WTC11 (cell line): ENCODE results near the gene TTI1. TPM values are rescaled to one million over a fixed set of nuclear protein-coding genes. Genes with fewer than 3 reads are reported as not detected.

Experiments
- ATAC-seq: fragments of 200-7000 bp; cut with Tn5 transposase; 2 replicates; pipeline ENCODE4 v1.10.0; 2021; ENCODE audit warnings: mild to moderate bottlenecking, moderate library complexity
- CTCF ChIA-PET: fragments of 300-600 bp; sonication (Branson Sonifier 250); formaldehyde crosslinking; loops from one replicate; lab custom pipeline; 2021; ENCODE audit warnings: antibody characterized with exemption; lab: Charles Lee
- POLR2A ChIA-PET: fragments of 350-600 bp; sonication (Branson Sonifier 250); formaldehyde crosslinking; loops from one replicate; lab custom pipeline; 2021; ENCODE audit warnings: antibody characterized with exemption; lab: Charles Lee
- DNase-seq: peaks from one replicate; pipeline ENCODE4 v3.0.0; 2021; ENCODE audit warnings: low spot score
- H3K27ac Mint-ChIP-seq: 2 replicates; pipeline ENCODE4 v1.8.0; 2021; ENCODE audit warnings: mixed read lengths
- H3K27me3 Mint-ChIP-seq: 2 replicates; pipeline ENCODE4 v1.8.0; 2021; ENCODE audit warnings: low read depth, mild to moderate bottlenecking, moderate library complexity, mixed read lengths
- H3K36me3 Mint-ChIP-seq: 2 replicates; pipeline ENCODE4 v1.8.0; 2021; ENCODE audit warnings: mixed read lengths
- H3K4me1 Mint-ChIP-seq: 2 replicates; pipeline ENCODE4 v1.8.0; 2022; ENCODE audit warnings: mixed read lengths
- H3K4me3 Mint-ChIP-seq: 2 replicates; pipeline ENCODE4 v1.8.0; 2021; ENCODE audit warnings: mild to moderate bottlenecking, moderate library complexity, mixed read lengths
- H3K9me3 Mint-ChIP-seq: 2 replicates; pipeline ENCODE4 v1.8.0; 2021; ENCODE audit warnings: mixed read lengths
- ESRRA ChIP-seq: sonication (generic); formaldehyde crosslinking; IDR thresholded peaks from 2 replicates; pipeline ENCODE4 v1.8.1; 2022; ENCODE audit warnings: mild to moderate bottlenecking, missing genetic modification reagents, borderline replicate concordance
- GABPB1 ChIP-seq: sonication (generic); formaldehyde crosslinking; IDR thresholded peaks from 2 replicates; pipeline ENCODE4 v1.8.1; 2023; ENCODE audit warnings: mild to moderate bottlenecking, missing genetic modification reagents
- RORB ChIP-seq: fragments of 250-450 bp; sonication (Bioruptor Pico); IDR thresholded peaks from 2 replicates; pipeline ENCODE4 v1.9.0; 2021; ENCODE audit warnings: mild to moderate bottlenecking
- SMAD3 ChIP-seq: sonication (generic); formaldehyde crosslinking; IDR thresholded peaks from 2 replicates; pipeline ENCODE4 v1.8.0; 2022; ENCODE audit warnings: missing genetic modification reagents, mild to moderate bottlenecking, borderline replicate concordance
- SMAD4 ChIP-seq: sonication (generic); formaldehyde crosslinking; IDR thresholded peaks from 2 replicates; pipeline ENCODE4 v1.8.0; 2022; ENCODE audit warnings: mild to moderate bottlenecking, missing genetic modification reagents
- TCF7 ChIP-seq: sonication (generic); formaldehyde crosslinking; IDR thresholded peaks from 2 replicates; pipeline ENCODE4 v1.8.0; 2022; ENCODE audit warnings: mild to moderate bottlenecking, low read depth, missing genetic modification reagents, moderate library complexity
- ZBTB21 ChIP-seq: sonication (generic); formaldehyde crosslinking; IDR thresholded peaks from 2 replicates; pipeline ENCODE4 v1.8.1; 2023; ENCODE audit warnings: mild to moderate bottlenecking, missing genetic modification reagents, borderline replicate concordance
- ZNF138 ChIP-seq: sonication (generic); formaldehyde crosslinking; conservative IDR thresholded peaks from 2 replicates; pipeline ENCODE4 v1.8.1; 2022; ENCODE audit warnings: mild to moderate bottlenecking, moderate library complexity, missing genetic modification reagents
- ZNF232 ChIP-seq: sonication (generic); formaldehyde crosslinking; IDR thresholded peaks from 2 replicates; pipeline ENCODE4 v1.8.0; 2022; ENCODE audit warnings: mild to moderate bottlenecking, missing genetic modification reagents
- ZNF263 ChIP-seq: sonication (generic); formaldehyde crosslinking; IDR thresholded peaks from 2 replicates; pipeline ENCODE4 v1.8.1; 2022; ENCODE audit warnings: low read depth, mild to moderate bottlenecking, moderate library complexity, missing genetic modification reagents
- ZNF396 ChIP-seq: fragments of 250-450 bp; sonication (Bioruptor Pico); IDR thresholded peaks from 2 replicates; pipeline ENCODE4 v1.8.0; 2021; ENCODE audit warnings: mild to moderate bottlenecking, moderate library complexity, borderline replicate concordance
- total RNA-seq: library from RNA; stranded (reverse); gene quantifications from 3 replicates; pipeline ENCODE4 v1.2.3, GENCODE V29; 2021
- TF ChIP-seq, protein P1 (sequence below): fragments of 250-450 bp; sonication (Bioruptor Pico); IDR thresholded peaks from 2 replicates; pipeline ENCODE4 v1.9.0; 2021; ENCODE audit warnings: mild to moderate bottlenecking
- TF ChIP-seq, protein P2 (sequence below): fragments of 250-450 bp; sonication (Bioruptor Pico); IDR thresholded peaks from 2 replicates; pipeline ENCODE4 v2.1.2; 2022; ENCODE audit warnings: mild to moderate bottlenecking, moderate library complexity
- TF ChIP-seq, protein P3 (sequence below): sonication (generic); formaldehyde crosslinking; IDR thresholded peaks from 2 replicates; pipeline ENCODE4 v1.8.1; 2022; ENCODE audit warnings: mild to moderate bottlenecking, moderate library complexity, missing genetic modification reagents
- TF ChIP-seq, protein P4 (sequence below): sonication (generic); formaldehyde crosslinking; IDR thresholded peaks from 2 replicates; pipeline ENCODE4 v1.8.0; 2023; ENCODE audit warnings: missing genetic modification reagents
- TF ChIP-seq, protein P5 (sequence below): fragments of 250-450 bp; sonication (Bioruptor Pico); conservative IDR thresholded peaks from 2 replicates; pipeline ENCODE4 v1.9.0; 2021; ENCODE audit warnings: mild to moderate bottlenecking
- TF ChIP-seq, protein P6 (sequence below): fragments of 200-600 bp; IDR thresholded peaks from 2 replicates; pipeline ENCODE4 v1.8.0; 2022; ENCODE audit warnings: antibody characterized with exemption
- TF ChIP-seq, protein P7 (sequence below): sonication (generic); formaldehyde crosslinking; IDR thresholded peaks from 2 replicates; pipeline ENCODE4 v1.8.1; 2023; ENCODE audit warnings: mild to moderate bottlenecking, missing genetic modification reagents
- TF ChIP-seq, protein P8 (sequence below): fragments of 250-450 bp; sonication (Bioruptor Pico); IDR thresholded peaks from 2 replicates; pipeline ENCODE4 v1.8.0; 2021; ENCODE audit warnings: mild to moderate bottlenecking
- TF ChIP-seq, protein P9 (sequence below): sonication (generic); formaldehyde crosslinking; IDR thresholded peaks from 2 replicates; pipeline ENCODE4 v1.8.0; 2022; ENCODE audit warnings: mild to moderate bottlenecking, missing genetic modification reagents

The TTI1 gene
- total RNA-seq, 1 experiment from 2014 or later = 43.5 TPM

DNA sequence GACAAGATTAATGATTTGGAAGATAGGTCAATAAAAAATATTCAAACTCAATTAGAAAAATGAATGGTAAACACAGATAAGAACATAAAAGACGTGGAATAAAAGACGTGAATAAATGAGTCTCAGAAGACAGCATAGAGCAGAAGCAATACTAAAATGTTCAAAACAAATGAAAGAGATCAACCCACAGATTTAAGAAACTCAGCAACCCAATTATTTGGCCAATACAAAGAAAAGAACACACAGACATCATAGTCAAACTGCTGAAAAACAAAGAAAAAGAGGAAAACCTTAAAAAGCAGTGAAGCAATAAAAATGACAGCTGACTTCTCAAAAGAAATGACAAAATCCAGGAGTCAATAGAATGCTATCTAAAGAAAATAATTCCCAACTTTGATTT, 14.9 kb downstream of the TTI1 start:
- ChIA-PET POLR2A (no interaction called here), CTCF (no interaction called here)
- TF ChIP-seq ESRRA = no peak
- TF ChIP-seq ZNF396 (CRISPR knock-in tag) = no peak
- TF ChIP-seq, protein P1, sequence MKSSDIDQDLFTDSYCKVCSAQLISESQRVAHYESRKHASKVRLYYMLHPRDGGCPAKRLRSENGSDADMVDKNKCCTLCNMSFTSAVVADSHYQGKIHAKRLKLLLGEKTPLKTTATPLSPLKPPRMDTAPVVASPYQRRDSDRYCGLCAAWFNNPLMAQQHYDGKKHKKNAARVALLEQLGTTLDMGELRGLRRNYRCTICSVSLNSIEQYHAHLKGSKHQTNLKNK = no peak
- no peak for TF ChIP-seq ZBTB21 (CRISPR knock-in tag)
- TF ChIP-seq, protein P2, sequence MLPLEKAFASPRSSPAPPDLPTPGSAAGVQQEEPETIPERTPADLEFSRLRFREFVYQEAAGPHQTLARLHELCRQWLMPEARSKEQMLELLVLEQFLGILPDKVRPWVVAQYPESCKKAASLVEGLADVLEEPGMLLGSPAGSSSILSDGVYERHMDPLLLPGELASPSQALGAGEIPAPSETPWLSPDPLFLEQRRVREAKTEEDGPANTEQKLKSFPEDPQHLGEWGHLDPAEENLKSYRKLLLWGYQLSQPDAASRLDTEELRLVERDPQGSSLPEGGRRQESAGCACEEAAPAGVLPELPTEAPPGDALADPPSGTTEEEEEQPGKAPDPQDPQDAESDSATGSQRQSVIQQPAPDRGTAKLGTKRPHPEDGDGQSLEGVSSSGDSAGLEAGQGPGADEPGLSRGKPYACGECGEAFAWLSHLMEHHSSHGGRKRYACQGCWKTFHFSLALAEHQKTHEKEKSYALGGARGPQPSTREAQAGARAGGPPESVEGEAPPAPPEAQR (CRISPR knock-in tag) = no peak
- no peak for TF ChIP-seq RORB (CRISPR knock-in tag)
- TF ChIP-seq, protein P3, sequence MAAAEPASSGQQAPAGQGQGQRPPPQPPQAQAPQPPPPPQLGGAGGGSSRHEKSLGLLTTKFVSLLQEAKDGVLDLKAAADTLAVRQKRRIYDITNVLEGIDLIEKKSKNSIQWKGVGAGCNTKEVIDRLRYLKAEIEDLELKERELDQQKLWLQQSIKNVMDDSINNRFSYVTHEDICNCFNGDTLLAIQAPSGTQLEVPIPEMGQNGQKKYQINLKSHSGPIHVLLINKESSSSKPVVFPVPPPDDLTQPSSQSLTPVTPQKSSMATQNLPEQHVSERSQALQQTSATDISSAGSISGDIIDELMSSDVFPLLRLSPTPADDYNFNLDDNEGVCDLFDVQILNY (CRISPR knock-in tag) = no peak
- no peak for TF ChIP-seq ZNF263
- TF ChIP-seq GABPB1 = no peak
- TF ChIP-seq, protein P4, sequence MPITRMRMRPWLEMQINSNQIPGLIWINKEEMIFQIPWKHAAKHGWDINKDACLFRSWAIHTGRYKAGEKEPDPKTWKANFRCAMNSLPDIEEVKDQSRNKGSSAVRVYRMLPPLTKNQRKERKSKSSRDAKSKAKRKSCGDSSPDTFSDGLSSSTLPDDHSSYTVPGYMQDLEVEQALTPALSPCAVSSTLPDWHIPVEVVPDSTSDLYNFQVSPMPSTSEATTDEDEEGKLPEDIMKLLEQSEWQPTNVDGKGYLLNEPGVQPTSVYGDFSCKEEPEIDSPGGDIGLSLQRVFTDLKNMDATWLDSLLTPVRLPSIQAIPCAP = no peak
- no peak for TF ChIP-seq ZNF138 (CRISPR knock-in tag)
- TF ChIP-seq, protein P5, sequence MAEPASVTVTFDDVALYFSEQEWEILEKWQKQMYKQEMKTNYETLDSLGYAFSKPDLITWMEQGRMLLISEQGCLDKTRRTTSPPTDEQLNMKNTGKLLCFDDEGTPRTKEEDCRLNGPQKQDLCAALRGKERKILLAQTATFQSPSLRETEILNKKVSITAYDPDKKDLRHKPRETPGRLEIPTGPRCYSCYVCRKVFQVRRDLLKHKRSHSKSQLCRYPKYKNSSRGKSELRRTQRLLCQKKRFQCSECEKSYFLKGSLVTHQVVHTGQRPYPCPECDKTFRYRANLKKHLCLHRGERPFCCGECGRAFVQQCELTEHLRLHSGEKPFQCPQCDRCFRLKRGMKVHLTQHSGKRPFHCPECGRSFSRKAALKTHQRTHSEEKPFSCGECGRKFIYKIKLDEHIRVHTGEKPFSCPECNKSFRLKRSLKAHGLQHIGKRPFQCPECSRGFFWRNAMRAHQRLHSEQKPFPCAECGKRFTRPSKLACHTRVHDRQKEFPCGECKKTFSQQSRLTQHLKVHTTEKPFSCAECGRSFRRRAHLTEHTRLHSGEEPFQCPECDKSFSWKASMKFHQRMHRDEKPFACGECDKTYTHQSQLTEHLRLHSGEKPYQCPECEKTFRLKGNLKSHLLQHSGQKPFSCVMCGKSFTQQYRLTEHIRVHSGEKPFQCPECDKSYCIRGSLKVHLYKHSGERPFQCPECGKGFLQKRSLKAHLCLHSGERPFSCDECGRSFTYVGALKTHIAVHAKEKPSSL (CRISPR knock-in tag) = no peak
- no peak for TF ChIP-seq ZNF232 (CRISPR knock-in tag)
- TF ChIP-seq TCF7 (CRISPR knock-in tag) = no peak
- TF ChIP-seq, protein P6, sequence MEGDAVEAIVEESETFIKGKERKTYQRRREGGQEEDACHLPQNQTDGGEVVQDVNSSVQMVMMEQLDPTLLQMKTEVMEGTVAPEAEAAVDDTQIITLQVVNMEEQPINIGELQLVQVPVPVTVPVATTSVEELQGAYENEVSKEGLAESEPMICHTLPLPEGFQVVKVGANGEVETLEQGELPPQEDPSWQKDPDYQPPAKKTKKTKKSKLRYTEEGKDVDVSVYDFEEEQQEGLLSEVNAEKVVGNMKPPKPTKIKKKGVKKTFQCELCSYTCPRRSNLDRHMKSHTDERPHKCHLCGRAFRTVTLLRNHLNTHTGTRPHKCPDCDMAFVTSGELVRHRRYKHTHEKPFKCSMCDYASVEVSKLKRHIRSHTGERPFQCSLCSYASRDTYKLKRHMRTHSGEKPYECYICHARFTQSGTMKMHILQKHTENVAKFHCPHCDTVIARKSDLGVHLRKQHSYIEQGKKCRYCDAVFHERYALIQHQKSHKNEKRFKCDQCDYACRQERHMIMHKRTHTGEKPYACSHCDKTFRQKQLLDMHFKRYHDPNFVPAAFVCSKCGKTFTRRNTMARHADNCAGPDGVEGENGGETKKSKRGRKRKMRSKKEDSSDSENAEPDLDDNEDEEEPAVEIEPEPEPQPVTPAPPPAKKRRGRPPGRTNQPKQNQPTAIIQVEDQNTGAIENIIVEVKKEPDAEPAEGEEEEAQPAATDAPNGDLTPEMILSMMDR = no peak
- TF ChIP-seq, all 79 proteins: peak for 0
- H3K4me3 Mint-ChIP-seq = no peak overlapping the region
- no peaks in the 10 kb centered on the region for H3K27me3 Mint-ChIP-seq
- H3K4me1 Mint-ChIP-seq = no peaks in the 10 kb centered on the region
- H3K27ac Mint-ChIP-seq = no peak overlapping the region
- no peak for DNase-seq
- H3K9me3 Mint-ChIP-seq = peaks cover 28% of the 10 kb centered on the region
- no peak for ATAC-seq
- H3K36me3 Mint-ChIP-seq = peaks cover 44% of the 10 kb centered on the region

DNA sequence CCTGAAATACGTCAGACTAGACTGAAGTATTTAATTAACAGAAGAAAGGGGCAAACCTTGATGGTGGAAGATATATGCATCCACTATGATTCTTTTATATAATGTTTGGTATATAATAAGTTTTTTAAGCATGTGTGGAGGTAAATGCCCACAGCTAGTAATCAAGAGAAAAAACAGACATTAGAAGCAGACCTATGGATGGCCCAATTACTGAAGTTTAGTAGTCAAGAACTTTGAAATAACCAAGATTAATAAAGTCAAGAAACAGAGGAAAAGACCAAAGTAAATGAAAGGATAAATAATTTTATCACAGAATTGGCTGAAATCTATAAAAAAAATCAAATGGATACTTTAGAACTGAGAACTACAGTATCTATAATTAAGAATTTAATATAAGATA, 15.3 kb downstream of the TTI1 start:
- CTCF ChIA-PET = interaction anchor here (0.7 kb wide), 1 partner anchor 25 kb away, joined by 3 read pairs; no protein-coding TSS in a partner anchor
- POLR2A ChIA-PET = no interaction called here
- ATAC-seq (no peak), DNase-seq (no peak)
- Mint-ChIP-seq H3K4me3 (no peak overlapping the region), H3K27me3 (no peaks in the 10 kb centered on the region), H3K36me3 (peaks cover 48% of the 10 kb centered on the region), H3K9me3 (peaks cover 28% of the 10 kb centered on the region), H3K27ac (no peak overlapping the region), H3K4me1 (no peaks in the 10 kb centered on the region)
- TF ChIP-seq SMAD3 (no peak), SMAD4 (CRISPR knock-in tag) (no peak)
- TF ChIP-seq, protein P3 (CRISPR knock-in tag) = no peak
- TF ChIP-seq, protein P6 = no peak
- TF ChIP-seq, protein P7, sequence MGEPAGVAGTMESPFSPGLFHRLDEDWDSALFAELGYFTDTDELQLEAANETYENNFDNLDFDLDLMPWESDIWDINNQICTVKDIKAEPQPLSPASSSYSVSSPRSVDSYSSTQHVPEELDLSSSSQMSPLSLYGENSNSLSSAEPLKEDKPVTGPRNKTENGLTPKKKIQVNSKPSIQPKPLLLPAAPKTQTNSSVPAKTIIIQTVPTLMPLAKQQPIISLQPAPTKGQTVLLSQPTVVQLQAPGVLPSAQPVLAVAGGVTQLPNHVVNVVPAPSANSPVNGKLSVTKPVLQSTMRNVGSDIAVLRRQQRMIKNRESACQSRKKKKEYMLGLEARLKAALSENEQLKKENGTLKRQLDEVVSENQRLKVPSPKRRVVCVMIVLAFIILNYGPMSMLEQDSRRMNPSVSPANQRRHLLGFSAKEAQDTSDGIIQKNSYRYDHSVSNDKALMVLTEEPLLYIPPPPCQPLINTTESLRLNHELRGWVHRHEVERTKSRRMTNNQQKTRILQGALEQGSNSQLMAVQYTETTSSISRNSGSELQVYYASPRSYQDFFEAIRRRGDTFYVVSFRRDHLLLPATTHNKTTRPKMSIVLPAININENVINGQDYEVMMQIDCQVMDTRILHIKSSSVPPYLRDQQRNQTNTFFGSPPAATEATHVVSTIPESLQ (CRISPR knock-in tag) = no peak
- TF ChIP-seq, protein P8, sequence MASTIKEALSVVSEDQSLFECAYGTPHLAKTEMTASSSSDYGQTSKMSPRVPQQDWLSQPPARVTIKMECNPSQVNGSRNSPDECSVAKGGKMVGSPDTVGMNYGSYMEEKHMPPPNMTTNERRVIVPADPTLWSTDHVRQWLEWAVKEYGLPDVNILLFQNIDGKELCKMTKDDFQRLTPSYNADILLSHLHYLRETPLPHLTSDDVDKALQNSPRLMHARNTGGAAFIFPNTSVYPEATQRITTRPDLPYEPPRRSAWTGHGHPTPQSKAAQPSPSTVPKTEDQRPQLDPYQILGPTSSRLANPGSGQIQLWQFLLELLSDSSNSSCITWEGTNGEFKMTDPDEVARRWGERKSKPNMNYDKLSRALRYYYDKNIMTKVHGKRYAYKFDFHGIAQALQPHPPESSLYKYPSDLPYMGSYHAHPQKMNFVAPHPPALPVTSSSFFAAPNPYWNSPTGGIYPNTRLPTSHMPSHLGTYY (CRISPR knock-in tag) = no peak
- TF ChIP-seq, protein P9, sequence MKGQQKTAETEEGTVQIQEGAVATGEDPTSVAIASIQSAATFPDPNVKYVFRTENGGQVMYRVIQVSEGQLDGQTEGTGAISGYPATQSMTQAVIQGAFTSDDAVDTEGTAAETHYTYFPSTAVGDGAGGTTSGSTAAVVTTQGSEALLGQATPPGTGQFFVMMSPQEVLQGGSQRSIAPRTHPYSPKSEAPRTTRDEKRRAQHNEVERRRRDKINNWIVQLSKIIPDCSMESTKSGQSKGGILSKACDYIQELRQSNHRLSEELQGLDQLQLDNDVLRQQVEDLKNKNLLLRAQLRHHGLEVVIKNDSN (CRISPR knock-in tag) = no peak
